Thyroid gland (tissue), 4 donors: ENCODE data around the gene PAFAH2.

Experiments used
- CTCF ChIP-seq, 6 experiments: fragments of 200-600 bp in 3 of 6; fragments of 450-650 bp in 3 of 6; sonication (generic) in 3 of 6; IDR thresholded peaks; one replicate each; pipeline ENCODE4 v1.5.1; 2016 to 2019; ENCODE audit warnings: antibody characterized with exemption in 6 of 6, mild to moderate bottlenecking in 2 of 6, inconsistent platforms in 1 of 6, moderate library complexity in 1 of 6
- POLR2A ChIP-seq, 2 donors: fragments of 450-650 bp; IDR thresholded peaks; one replicate each; pipeline ENCODE4 v1.6.1; 2017; ENCODE audit warnings: antibody characterized with exemption in 2 of 2, mild to moderate bottlenecking in 2 of 2, moderate library complexity in 1 of 2

- TF ChIP-seq CTCF (IDR thresholded peaks at IDR 0.05) (no peak), POLR2A (IDR thresholded peaks at IDR 0.05) (no peak)
Measured at GRCh38 chr1:25978403-25978802, 19.5 kb downstream of the PAFAH2 start.
